Common myeloid progenitor, CD34-positive (primary cell): ENCODE data around the gene COL20A1.

Source experiments
- CTCF ChIA-PET: fragments of 350-600 bp; sonication (Branson Sonifier 250); formaldehyde crosslinking; loops from one replicate; lab custom pipeline; 2021; ENCODE audit warnings: antibody characterized with exemption; lab: Charles Lee
- POLR2A ChIA-PET: fragments of 350-600 bp; sonication (Branson Sonifier 250); formaldehyde crosslinking; loops from one replicate; lab custom pipeline; 2021; ENCODE audit warnings: antibody characterized with exemption; lab: Charles Lee
- DNase-seq, 3 donors: peaks; one replicate each; pipeline versions ENCODE4 v3.0.0 to v3.0.0-alpha.2; 2013
- H3K27ac ChIP-seq, 2 experiments: 1 replicate in 1 of 2; 2 replicates in 1 of 2; pipeline ENCODE4 v1.7.0; 2013; ENCODE audit warnings: inconsistent platforms in 2 of 2, low read length in 2 of 2, mild to moderate bottlenecking in 2 of 2, low read depth in 1 of 2, moderate library complexity in 1 of 2; ENCODE audit not compliant: severe bottlenecking in 2 of 2, insufficient read depth in 1 of 2, poor library complexity in 1 of 2
- H3K27me3 ChIP-seq, 5 experiments: replicated peaks in 2 of 5; 1 replicate in 3 of 5; 2 replicates in 2 of 5; pipeline versions ENCODE4 v1.6.1 to v1.7.0; 2013; ENCODE audit warnings: low read length in 4 of 5, mild to moderate bottlenecking in 2 of 5, moderate library complexity in 2 of 5, inconsistent platforms in 1 of 5; ENCODE audit not compliant: insufficient read depth in 5 of 5, control insufficient read depth in 4 of 5
- H3K36me3 ChIP-seq, 4 experiments: 1 replicate in 2 of 4; 2 replicates in 2 of 4; pipeline versions ENCODE4 v1.6.1 to v1.7.0; 2013; ENCODE audit warnings: low read length in 3 of 4, control low read depth in 1 of 4, mild to moderate bottlenecking in 1 of 4; ENCODE audit not compliant: control insufficient read depth in 4 of 4, insufficient read depth in 4 of 4
- H3K4me1 ChIP-seq, 4 experiments: 1 replicate in 3 of 4; 2 replicates in 1 of 4; pipeline versions ENCODE4 v1.6.1 to v1.7.1; 2013; ENCODE audit warnings: low read length in 3 of 4, mild to moderate bottlenecking in 3 of 4, control low read depth in 1 of 4, inconsistent platforms in 1 of 4, moderate library complexity in 1 of 4; ENCODE audit not compliant: control insufficient read depth in 4 of 4, insufficient read depth in 4 of 4; ENCODE audit errors: control extremely low read depth in 1 of 4
- H3K4me3 ChIP-seq, 7 experiments: 1 replicate in 4 of 7; 2 replicates in 3 of 7; pipeline versions ENCODE4 v1.5.1 to v1.7.0; 2013; ENCODE audit warnings: mild to moderate bottlenecking in 7 of 7, low read length in 6 of 7, moderate library complexity in 6 of 7, inconsistent platforms in 2 of 7, low read depth in 2 of 7, control low read depth in 1 of 7; ENCODE audit not compliant: insufficient read depth in 4 of 7, control insufficient read depth in 1 of 7; ENCODE audit errors: extremely low read depth in 1 of 7
- H3K9me3 ChIP-seq, 5 experiments: 1 replicate in 4 of 5; 2 replicates in 1 of 5; pipeline versions ENCODE4 v1.6.1 to v1.7.1; 2013; ENCODE audit warnings: low read length in 4 of 5, mild to moderate bottlenecking in 2 of 5, inconsistent platforms in 1 of 5, low read depth in 1 of 5, moderate library complexity in 1 of 5; ENCODE audit not compliant: control insufficient read depth in 4 of 5, insufficient read depth in 2 of 5; ENCODE audit errors: control extremely low read depth in 1 of 5
- WGBS: methylation state at CpG from one replicate; pipeline ENCODE4 v1.1.5; 2013; ENCODE audit not compliant: insufficient coverage; 5-methylcytosine and 5-hydroxymethylcytosine counted together

COL20A1 gene

DNA sequence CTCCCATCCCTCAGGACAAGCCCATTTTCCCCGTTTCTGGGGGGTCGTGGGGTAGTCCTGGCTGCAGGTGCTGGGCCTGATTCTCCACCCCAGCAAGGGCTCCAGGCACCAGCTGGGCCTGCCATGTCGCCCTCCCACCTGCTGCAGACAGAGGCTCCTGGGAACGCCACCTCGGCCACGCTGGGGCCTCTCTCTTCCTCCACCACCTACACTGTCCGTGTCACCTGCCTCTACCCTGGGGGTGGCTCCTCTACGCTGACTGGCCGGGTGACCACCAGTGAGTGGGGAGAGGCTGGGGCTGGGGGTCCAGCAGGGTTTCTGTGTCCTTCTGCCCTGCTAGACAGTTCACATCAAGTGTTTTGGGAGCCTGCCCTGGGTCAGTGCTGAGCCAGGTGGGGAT lies 19.3 kb downstream of the COL20A1 start:
- H3K9me3 ChIP-seq, result no peaks in the 10 kb centered on the region
- H3K27ac ChIP-seq, result no peak overlapping the region
- no peak overlapping the region for H3K4me3 ChIP-seq
- no peaks in the 10 kb centered on the region for H3K4me1 ChIP-seq
- 92% methylated on average over 4 of the region's 9 CpGs for WGBS
- no peak for DNase-seq
- peaks cover 0 to 8% (median 0%) of the 10 kb centered on the region in 5 experiments for H3K27me3 ChIP-seq
- no peaks in the 10 kb centered on the region for H3K36me3 ChIP-seq
- POLR2A ChIA-PET, result no interaction called here
- CTCF ChIA-PET, result no interaction called here

DNA sequence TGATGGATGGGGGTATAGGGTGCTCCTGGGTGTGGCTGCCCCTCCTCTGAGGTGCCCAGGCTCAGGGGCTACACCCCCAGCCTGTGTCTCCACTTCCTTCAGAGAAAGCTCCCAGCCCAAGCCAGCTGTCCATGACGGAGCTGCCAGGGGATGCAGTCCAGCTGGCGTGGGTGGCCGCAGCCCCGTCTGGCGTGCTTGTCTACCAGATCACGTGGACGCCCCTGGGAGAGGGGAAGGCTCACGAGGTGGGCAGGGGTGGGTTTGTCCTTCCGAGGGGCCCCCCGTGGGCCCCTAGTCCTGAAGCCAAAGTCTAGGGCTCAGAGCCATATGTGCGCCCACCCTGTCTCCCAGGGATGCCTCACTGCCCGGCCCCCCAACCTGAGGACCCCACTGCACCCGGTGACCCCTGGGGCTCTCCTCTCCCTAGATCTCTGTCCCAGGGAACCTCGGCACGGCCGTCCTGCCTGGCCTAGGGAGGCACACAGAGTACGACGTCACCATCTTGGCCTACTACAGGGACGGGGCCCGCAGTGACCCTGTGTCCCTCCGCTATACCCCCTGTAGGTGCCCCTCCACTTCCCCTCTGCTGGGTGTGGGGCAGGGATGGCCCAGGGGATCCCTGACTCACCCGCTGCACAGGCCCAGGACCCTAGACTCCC lies 19.8 kb downstream of the COL20A1 start:
- peaks cover 0 to 8% (median 0%) of the 10 kb centered on the region in 5 experiments for H3K27me3 ChIP-seq
- ChIA-PET POLR2A (no interaction called here), CTCF (no interaction called here)
- no peak overlapping the region for H3K4me3 ChIP-seq
- 95% methylated on average over 22 of the region's 22 CpGs for WGBS
- H3K4me1 ChIP-seq, result no peaks in the 10 kb centered on the region
- no peaks in the 10 kb centered on the region for H3K36me3 ChIP-seq
- no peak overlapping the region for H3K27ac ChIP-seq
- no peaks in the 10 kb centered on the region for H3K9me3 ChIP-seq
- DNase-seq, result no peak

DNA sequence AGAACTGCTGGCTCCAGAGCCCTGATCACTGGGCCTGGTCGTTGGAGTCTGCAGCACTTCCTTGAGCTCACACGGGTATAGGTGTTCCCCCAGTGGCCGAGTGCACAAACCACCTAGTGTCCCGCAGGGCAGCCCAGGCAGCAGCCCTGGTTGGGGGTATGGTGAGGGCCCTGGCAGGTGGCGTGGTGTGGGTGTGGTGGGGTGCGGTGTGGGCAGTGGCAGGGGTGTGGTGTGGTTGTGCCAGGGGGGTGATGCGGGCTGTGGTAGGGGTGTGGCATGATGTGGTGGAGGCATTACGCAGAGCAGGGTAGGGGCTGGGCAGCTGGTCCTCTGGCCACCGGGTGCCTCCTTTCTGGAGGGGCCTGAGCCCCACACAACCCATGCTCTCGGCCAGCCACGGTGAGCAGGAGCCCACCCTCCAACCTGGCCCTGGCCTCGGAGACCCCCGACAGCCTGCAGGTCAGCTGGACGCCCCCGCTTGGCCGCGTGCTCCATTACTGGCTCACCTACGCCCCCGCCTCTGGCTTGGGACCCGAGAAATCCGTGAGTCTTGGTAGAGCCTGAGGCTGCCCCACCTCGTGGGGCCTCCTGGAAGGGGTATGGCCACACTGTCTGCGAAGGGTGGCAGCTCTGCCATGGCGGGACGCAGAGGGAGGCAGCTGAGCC lies 20.5 kb downstream of the COL20A1 start:
- H3K4me1 ChIP-seq, result no peaks in the 10 kb centered on the region
- no peak overlapping the region for H3K4me3 ChIP-seq
- H3K27ac ChIP-seq, result no peak overlapping the region
- no peaks in the 10 kb centered on the region for H3K36me3 ChIP-seq
- CTCF ChIA-PET, result no interaction called here
- no peak for DNase-seq
- peaks cover 0 to 7% (median 0%) of the 10 kb centered on the region in 5 experiments for H3K27me3 ChIP-seq
- H3K9me3 ChIP-seq, result no peaks in the 10 kb centered on the region
- POLR2A ChIA-PET, result no interaction called here
- 93% methylated on average over 16 of the region's 25 CpGs for WGBS

DNA sequence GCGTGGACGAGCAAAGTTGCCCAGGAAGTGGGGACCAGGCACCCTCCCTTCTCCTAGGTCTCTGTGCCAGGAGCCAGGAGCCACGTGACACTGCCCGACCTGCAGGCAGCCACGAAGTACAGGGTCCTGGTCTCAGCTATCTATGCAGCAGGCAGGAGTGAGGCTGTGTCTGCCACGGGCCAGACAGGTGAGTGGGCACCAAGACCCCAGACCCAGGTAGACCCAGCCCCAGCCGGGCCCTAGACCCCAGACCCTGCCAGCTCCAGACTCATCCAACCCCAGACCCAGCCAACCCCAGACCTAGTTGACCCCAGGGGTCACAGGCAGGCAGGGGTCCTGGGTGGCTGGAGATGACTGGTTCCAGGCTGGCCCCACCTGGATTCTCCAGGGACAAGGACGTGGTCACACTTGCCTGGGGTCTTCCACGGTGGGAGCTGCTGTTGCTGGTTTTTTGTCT lies 21.1 kb downstream of the COL20A1 start:
- H3K36me3 ChIP-seq, result no peaks in the 10 kb centered on the region
- H3K4me1 ChIP-seq, result no peaks in the 10 kb centered on the region
- ChIA-PET POLR2A (no interaction called here), CTCF (no interaction called here)
- H3K9me3 ChIP-seq, result no peaks in the 10 kb centered on the region
- H3K27me3 ChIP-seq, result peaks cover 0 to 5% (median 0%) of the 10 kb centered on the region in 5 experiments
- DNase-seq, result no peak
- WGBS, result 90% methylated on average over 6 of the region's 9 CpGs
- no peak overlapping the region for H3K4me3 ChIP-seq
- no peak overlapping the region for H3K27ac ChIP-seq

DNA sequence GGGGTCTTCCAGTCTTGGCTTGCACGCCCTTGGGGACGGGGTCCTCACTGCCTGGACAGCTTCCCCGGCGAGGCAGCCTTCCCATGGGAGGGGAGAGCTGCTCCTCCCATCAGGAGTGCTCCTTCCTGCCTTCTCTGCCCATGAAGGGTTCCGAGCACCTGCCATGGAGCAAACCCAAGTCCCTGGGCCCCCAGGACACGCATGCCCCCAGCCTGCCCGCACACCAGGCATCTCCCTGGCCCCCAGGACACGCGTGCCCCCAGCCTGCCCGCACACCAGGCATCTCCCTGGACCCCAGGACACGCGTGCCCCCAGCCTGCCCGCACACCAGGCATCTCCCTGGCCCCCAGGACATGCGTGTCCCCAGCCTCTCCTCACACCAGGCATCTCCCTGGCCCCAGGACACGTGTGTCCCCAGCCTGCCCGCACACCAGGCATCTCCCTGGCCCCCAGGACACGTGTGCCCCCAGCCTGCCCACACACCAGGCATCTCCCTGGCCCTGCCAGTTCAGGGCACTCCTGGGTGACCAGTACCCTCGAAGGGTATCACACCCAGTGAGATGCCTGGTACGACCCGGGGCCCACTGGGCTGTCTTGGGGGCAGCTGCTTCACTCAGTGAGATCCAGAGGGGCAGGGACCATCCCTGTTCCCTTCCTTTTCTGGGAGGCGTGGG lies 21.7 kb downstream of the COL20A1 start:
- ChIA-PET POLR2A (no interaction called here), CTCF (no interaction called here)
- H3K4me3 ChIP-seq, result no peak overlapping the region
- no peaks in the 10 kb centered on the region for H3K36me3 ChIP-seq
- 91% methylated on average over 15 of the region's 21 CpGs for WGBS
- no peaks in the 10 kb centered on the region for H3K4me1 ChIP-seq
- no peak overlapping the region for H3K27ac ChIP-seq
- H3K9me3 ChIP-seq, result no peaks in the 10 kb centered on the region
- H3K27me3 ChIP-seq, result peaks cover 0 to 2% (median 0%) of the 10 kb centered on the region in 5 experiments
- no peak for DNase-seq

DNA sequence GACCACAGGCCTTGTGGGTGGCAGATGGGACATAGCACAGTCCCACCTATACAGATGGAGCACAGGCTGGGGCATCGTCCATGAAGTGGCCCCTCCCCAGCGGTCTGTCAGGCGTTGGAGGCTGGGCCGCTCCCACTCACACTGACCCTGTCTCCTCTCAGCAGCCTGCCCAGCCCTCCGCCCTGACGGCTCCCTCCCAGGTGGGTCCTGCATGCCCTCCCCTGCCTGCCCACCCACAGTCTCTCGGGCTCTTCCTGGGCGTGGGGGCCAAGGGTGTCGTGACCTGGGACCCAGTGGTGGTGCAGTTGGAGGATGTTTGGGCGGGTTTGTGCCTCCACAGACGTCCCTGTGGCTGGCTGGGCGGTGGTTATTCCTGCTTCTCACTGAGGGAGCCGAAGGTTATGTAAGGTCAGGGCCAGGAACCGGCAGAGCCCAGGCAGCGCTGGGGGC lies 22.3 kb downstream of the COL20A1 start:
- no peaks in the 10 kb centered on the region for H3K4me1 ChIP-seq
- POLR2A ChIA-PET, result no interaction called here
- no peak overlapping the region for H3K4me3 ChIP-seq
- no peak for DNase-seq
- H3K9me3 ChIP-seq, result no peaks in the 10 kb centered on the region
- H3K27ac ChIP-seq, result no peak overlapping the region
- WGBS, result 84% methylated on average over 12 of the region's 15 CpGs
- H3K36me3 ChIP-seq, result no peaks in the 10 kb centered on the region
- CTCF ChIA-PET, result no interaction called here
- H3K27me3 ChIP-seq, result peaks cover 0 to 4% (median 0%) of the 10 kb centered on the region in 5 experiments
